HUES48 (cell line): ENCODE results near the gene ELOF1.
"Not testable (repeated sequence)": the region's sequence is repeated elsewhere in the genome, so short reads cannot be mapped to it uniquely, and the experiment has no call there.

Experiments used
- H3K27ac ChIP-seq: one replicate; pipeline ENCODE4 v1.7.0; 2013; ENCODE audit warnings: low read depth, low read length, inconsistent platforms
- H3K27me3 ChIP-seq: 2 replicates; pipeline ENCODE4 v1.6.1; 2013; ENCODE audit warnings: mild to moderate bottlenecking, low read length; ENCODE audit not compliant: control insufficient read depth, insufficient read depth
- H3K36me3 ChIP-seq: 2 replicates; pipeline ENCODE4 v1.6.1; 2013; ENCODE audit warnings: low read length; ENCODE audit not compliant: control insufficient read depth, insufficient read depth
- H3K4me1 ChIP-seq: 2 replicates; pipeline ENCODE4 v1.6.1; 2013; ENCODE audit warnings: mild to moderate bottlenecking, low read length; ENCODE audit not compliant: control insufficient read depth, insufficient read depth
- H3K4me3 ChIP-seq: 2 replicates; pipeline ENCODE4 v1.5.1; 2013; ENCODE audit warnings: mild to moderate bottlenecking, low read depth, low read length
- H3K9ac ChIP-seq: 2 replicates; pipeline ENCODE4 v1.6.1; 2013; ENCODE audit warnings: mild to moderate bottlenecking, low read depth, low read length, moderate library complexity
- H3K9me3 ChIP-seq: 2 replicates; pipeline ENCODE4 v1.6.1; 2013; ENCODE audit warnings: low read length; ENCODE audit not compliant: control insufficient read depth, insufficient read depth

The ELOF1 gene

DNA sequence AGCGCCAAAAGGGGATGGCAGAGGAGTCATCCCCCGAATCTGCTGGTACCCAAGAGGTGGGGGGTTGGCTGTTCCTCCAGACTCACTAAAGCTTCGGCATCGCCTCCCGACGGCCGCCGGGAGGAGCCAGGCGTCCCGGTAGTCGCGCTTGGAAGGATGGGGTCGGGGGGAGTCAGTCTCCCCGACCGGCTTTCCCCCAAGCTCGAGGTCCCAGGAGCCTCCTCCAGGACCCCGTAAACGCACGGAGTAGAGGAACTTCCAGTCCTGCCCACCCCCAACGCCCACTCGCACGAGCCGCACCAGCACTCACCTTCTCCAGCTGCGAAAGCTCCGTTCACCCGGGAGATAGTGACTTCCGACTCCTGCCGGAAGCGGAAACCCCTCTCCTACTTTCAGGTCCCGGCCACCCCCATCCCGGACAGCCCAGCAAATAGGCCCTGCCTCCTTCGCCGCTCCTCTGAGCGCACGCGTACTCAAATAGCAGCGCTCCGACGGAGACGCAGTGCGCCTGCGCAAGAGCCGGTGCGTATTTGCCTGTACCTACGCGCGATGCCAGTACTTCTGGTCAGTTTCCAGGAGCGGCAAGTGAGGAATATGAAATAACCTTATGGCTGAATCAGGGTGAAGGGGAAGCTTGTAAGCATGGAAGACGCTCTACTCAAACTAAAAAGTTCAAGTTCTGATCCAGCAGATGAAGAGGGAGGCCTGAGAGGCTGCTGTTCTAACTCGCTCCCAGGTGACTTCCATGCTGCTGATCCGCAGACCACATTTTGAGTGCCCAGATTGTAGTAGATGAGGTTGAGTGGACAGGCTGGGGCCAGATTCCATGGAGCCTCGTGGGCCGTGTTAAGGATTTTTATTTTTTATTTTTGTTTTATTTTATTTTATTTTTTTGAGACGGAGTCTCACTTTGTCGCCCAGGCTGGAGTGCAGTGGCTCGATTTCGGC, at the start of gene ELOF1:
Gene ELOF1 (minus strand): TSS at position 350 of the 948 bp plus-strand sequence. CDS start 4,883 bp downstream, outside the sequence.
- H3K36me3 ChIP-seq: peaks cover 13% of the 10 kb centered on the region
- peak within 1 kb of the TSS; percentile 79 for H3K9ac ChIP-seq
- H3K27me3 ChIP-seq: no peaks in the 10 kb centered on the region
- no peaks in the 10 kb centered on the region for H3K9me3 ChIP-seq
- H3K27ac ChIP-seq: peak within 1 kb of the TSS; percentile 67
- H3K4me1 ChIP-seq: no peaks in the 10 kb centered on the region
- H3K4me3 ChIP-seq: peak within 1 kb of the TSS; percentile 96

DNA sequence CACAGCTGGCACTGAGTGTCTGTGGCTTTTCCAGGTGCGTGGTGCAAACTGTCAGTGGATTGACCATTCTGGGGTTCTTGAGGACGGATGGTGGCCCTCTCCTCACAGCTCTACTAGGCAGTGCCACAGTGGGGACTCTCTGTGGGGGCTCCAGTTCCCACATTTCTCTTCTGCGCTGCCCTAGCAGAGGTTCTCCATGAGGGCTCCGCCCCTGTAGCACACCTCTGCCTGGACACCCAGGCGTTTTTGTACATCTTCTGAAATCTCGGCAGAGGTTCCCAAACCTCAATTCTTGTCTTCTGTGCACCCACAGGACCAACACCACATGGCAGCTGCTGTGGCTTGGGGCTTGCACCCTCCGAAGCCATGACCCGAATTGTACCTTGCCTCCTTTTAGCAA, 47.5 kb upstream of the ELOF1 start:
- H3K9ac ChIP-seq: no peak overlapping the region
- H3K27me3 ChIP-seq: no peaks in the 10 kb centered on the region
- H3K4me3 ChIP-seq: no peak overlapping the region
- H3K27ac ChIP-seq: no peak overlapping the region
- peaks cover 23% of the 10 kb centered on the region for H3K9me3 ChIP-seq
- H3K36me3 ChIP-seq: peaks cover 27% of the 10 kb centered on the region
- H3K4me1 ChIP-seq: no peaks in the 10 kb centered on the region

DNA sequence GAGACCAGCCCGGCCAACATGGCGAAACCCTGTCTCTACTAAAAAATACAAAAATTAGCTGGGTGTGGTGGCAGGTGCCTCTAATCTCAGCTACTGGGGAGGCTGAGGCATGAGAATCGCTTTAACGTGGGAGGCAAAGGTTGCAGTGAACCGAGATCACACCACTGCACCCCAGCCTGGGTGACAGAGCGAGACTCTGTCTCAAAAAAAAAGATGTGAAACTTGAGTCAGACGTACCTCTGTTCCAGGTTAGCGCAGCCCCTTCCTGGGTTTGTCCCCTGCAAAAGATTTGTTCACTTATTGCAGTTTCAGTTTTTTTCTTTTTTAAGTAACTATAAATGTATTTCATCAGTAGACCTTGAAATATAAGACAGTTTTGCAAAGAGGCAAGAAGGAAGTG, 40.7 kb upstream of the ELOF1 start:
- H3K9me3 ChIP-seq, H3K9ac ChIP-seq: not testable (repeated sequence)

DNA sequence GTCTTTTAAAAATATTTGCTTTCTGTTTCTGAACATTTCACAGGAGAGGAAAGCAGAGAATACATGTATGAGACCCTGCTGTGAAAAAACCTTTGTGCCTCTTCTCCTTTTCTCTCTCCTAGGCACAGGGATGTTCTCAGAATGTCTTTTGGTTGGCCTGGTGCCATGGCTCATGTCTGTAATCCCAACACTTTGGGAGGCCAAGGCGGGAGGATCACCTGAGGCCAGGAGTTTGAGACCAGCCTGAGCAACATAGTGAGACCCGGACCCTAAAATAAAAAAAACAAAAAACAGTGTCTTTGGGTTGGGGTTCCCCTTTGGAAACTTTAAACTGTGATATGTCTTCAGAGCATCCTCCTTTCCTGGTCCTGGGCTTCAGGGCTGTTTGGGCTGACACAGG, 39.7 kb upstream of the ELOF1 start:
- Histone ChIP-seq H3K27ac (no peak overlapping the region), H3K4me1 (no peaks in the 10 kb centered on the region), H3K4me3 (no peak overlapping the region)

More for the DNA sequence above, 40.7 kb upstream of the ELOF1 start:
- not testable (repeated sequence) for H3K4me3 ChIP-seq, H3K27me3 ChIP-seq, H3K4me1 ChIP-seq, H3K27ac ChIP-seq
- H3K36me3 ChIP-seq: peaks cover 19% of the 10 kb centered on the region

DNA sequence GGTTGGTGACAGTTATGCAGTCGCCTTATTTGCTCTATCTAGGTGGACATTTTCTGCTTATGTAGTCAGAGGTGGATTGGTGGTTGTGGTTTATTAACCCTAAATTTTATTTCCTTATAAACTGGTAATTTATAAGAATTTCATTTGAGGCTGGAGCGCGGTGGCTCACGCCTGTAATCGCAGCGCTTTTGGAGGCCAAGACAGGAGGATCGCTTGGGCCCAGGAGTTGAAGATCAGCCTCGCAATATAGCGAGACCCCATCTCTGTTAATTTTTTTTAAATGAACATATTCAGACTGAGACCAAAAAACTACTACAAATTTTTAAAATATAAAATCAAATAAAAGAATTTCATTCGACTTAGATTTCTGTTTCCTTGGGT, 39.1 kb upstream of the ELOF1 start:
- Histone ChIP-seq H3K4me3 (peak overlapping the region; percentile 94), H3K4me1 (no peaks in the 10 kb centered on the region), H3K27me3 (no peaks in the 10 kb centered on the region), H3K27ac (peak overlapping the region; percentile 98), H3K9ac (peak overlapping the region; percentile 100), H3K9me3 (no peaks in the 10 kb centered on the region; the same call in 1 of the 2 replicates), H3K36me3 (peaks cover 7% of the 10 kb centered on the region)

More for the DNA sequence above, 39.7 kb upstream of the ELOF1 start:
- H3K36me3 ChIP-seq: peaks cover 9% of the 10 kb centered on the region
- no peak overlapping the region for H3K9ac ChIP-seq
- H3K9me3 ChIP-seq: no peaks in the 10 kb centered on the region; the same call in 1 of the 2 replicates
- no peaks in the 10 kb centered on the region for H3K27me3 ChIP-seq

DNA sequence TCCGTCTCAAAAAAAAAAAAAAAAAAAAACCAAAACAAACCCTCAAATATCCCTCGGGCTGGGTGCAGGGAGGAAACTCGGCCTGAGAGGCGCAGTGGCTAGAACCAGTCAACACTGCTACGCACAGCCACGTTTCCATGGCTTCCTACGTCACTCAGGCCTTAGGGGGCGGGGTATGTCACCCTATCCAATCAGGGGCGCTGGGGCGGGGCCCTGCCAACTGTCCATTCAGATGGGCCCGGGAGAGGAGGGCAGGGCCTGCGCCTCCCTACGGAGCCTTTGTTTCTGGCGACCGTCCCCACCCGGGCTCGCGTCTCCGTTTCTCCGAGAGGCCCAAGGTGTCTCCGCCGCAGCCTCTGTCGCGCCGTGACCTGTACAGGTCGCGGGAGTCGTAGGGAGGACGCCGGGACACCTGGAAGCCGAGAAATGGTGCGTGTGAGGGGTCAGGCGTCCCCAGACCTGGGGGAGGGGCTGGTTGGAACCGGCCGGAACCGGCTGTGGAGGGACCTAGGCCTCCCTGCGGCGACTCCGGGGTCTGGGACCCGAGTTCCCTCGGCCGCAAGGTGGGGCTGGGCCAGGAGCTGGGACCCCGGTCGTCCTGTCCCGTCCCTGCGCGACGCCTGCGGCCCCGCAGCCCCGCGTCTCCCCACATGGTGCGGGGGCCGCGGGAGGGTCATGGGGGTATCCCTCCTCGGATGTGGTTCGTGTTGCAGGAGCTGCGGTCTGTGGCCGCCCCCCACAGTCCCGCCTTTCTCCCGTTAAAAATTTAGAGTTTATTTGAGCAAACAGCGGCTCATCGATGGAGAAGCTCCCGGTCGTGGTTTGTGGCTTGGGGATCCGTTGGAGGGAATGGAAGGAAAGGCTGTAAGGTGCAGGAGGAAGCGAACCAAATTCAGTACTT, 38.4 kb upstream of the ELOF1 start, which contains the start of gene ZNF627:
Gene ZNF627 (plus strand): TSS at position 282 of the 901 bp plus-strand sequence. CDS start 145 bp downstream, at position 427.
- H3K4me3 ChIP-seq: peak within 1 kb of the TSS; percentile 94
- peak within 1 kb of the TSS; percentile 98 for H3K27ac ChIP-seq
- H3K9me3 ChIP-seq: no peaks in the 10 kb centered on the region; the same call in 1 of the 2 replicates
- H3K27me3 ChIP-seq: no peaks in the 10 kb centered on the region
- peaks cover 7% of the 10 kb centered on the region for H3K36me3 ChIP-seq
- peak within 1 kb of the TSS; percentile 100 for H3K9ac ChIP-seq
- H3K4me1 ChIP-seq: no peaks in the 10 kb centered on the region

DNA sequence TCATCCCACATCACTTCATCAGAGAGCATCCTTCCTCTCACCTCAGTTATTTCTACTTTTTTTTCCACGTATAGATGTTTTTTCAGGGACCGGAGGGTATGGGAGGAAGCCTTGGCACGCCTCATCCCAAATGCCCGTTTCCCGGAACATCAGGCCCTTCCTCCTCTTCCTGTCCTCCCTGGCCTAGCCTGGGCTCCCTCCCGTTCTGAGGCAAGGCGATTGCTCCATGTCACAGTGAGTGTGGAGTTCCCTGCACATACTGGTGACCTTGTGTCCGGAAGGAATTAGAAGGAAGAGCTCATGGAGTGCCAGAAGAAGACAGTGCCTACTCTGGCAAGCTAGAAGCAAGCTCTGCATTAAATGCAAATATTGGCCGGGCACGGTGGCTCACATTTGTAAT, 37.1 kb upstream of the ELOF1 start:
- Histone ChIP-seq H3K4me1 (no peaks in the 10 kb centered on the region), H3K4me3 (no peak overlapping the region), H3K27ac (no peak overlapping the region), H3K36me3 (peaks cover 7% of the 10 kb centered on the region), H3K9me3 (no peaks in the 10 kb centered on the region), H3K9ac (no peak overlapping the region), H3K27me3 (no peaks in the 10 kb centered on the region)

DNA sequence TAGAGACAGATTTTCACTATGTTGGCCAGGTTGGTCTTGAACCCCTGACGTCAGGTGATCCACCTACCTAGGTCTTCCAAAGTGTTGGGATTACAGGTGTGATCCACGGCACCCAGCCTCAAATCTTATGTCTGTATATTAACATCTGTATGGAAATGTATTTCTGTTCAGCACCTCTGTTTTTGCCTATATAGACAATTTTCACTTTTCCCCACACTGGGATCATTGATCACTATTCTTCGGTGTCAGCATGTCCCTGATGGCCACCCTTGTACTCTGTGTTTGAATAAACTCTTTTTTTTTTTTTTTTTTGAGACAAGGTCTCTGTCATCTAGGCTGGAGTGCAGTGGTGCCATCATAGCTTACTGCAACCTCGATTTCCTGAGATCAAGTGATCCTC, 35.1 kb upstream of the ELOF1 start:
- no peak overlapping the region for H3K4me3 ChIP-seq
- H3K4me1 ChIP-seq: no peaks in the 10 kb centered on the region
- H3K36me3 ChIP-seq: peaks cover 3% of the 10 kb centered on the region
- no peak overlapping the region for H3K27ac ChIP-seq
- no peaks in the 10 kb centered on the region for H3K9me3 ChIP-seq
- H3K9ac ChIP-seq: no peak overlapping the region
- no peaks in the 10 kb centered on the region for H3K27me3 ChIP-seq

DNA sequence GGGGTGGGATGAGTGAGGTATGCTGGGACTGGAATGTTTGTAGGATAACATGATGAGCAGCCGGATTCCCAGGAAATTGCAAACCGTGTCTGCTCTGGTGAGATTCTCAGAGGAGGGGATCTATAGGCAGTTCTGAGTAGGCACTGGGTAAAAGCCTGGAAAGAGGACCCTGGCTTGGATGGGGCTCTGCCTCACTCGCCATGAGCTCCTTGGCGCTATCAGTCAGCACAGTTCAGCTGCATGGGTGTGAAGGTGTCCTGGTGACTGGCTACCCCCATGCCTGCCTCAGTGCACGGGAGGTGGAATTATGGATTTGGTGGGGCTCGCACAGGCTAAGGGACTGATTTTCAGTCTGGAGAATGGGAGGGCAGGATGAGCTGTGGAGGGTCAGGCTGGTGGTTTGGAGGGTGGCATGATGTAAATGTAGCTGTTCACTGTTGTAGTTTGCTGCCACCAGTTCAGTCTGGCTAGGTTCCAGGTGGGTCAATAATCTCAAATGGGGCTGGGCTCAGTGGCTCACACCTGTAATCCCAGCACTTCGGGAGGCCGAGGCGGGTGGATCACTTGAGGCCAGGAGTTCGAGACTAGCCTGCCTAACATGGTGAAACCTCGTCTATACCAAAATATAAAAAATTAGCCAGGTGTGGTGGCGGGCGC, 29.1 kb upstream of the ELOF1 start:
- no peak overlapping the region for H3K27ac ChIP-seq
- H3K27me3 ChIP-seq: no peaks in the 10 kb centered on the region
- H3K36me3 ChIP-seq: no peaks in the 10 kb centered on the region
- no peak overlapping the region for H3K9ac ChIP-seq
- H3K9me3 ChIP-seq: no peaks in the 10 kb centered on the region
- no peak overlapping the region for H3K4me3 ChIP-seq
- H3K4me1 ChIP-seq: no peaks in the 10 kb centered on the region

DNA sequence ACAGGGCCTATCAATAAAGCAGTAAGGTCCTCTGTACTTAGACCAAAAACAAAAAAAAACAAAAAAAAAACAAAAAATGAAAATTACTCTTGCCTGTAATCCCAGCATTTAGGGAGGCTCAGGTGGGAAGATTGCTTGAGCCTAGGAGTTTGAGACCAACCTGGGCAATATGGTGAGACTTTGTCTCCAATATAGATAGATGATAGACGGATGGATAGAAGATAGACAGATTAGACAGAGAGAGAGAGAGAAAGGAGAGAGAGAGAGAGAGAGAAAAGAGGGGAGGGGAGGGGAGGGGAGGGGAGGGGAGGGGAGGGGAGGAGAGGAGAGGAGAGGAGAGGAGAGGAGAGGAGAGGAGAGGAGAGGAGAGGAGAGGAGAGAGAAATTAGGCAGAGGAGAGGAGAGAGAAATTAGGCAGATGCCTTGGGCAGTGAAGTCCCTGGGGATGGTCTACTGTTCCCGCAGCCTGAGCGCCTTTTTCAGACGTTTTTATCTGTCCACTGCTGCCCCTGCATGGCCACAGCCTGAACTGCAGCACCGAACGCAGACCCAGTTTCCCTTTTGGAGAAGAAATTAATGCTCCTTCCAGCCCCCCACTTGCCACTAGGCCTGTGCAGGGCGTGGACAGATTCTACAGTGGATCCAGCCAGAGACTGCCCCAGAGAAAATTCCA, 28.4 kb upstream of the ELOF1 start:
- Histone ChIP-seq H3K4me1 (no peaks in the 10 kb centered on the region), H3K4me3 (no peak overlapping the region), H3K27ac (no peak overlapping the region), H3K27me3 (no peaks in the 10 kb centered on the region), H3K9me3 (no peaks in the 10 kb centered on the region), H3K9ac (no peak overlapping the region), H3K36me3 (no peaks in the 10 kb centered on the region)
